RPMI7951 (cell line): ENCODE results near the gene EPC1. TPM values are rescaled to one million over a fixed set of nuclear protein-coding genes. Genes with fewer than 3 reads are reported as not detected.
"Not testable (repeated sequence)": the region's sequence is repeated elsewhere in the genome, so short reads cannot be mapped to it uniquely, and the experiment has no call there.

Source experiments
- DNase-seq: peaks from one replicate; pipeline ENCODE4 v3.0.0-alpha.2; 2012; ENCODE audit warnings: low read depth
- total RNA-seq: library from RNA; depleted of rRNA; stranded (reverse); fragments of >200 nt; shearing (Covaris generic); gene quantifications from 2 replicates; pipeline ENCODE4 v1.2.3, GENCODE V29; 2014; rRNA removed

The EPC1 gene
- total RNA-seq, 1 experiment from 2014 or later: 18.1 TPM

GRCh38 chr10:32237644-32238345 is 109.2 kb downstream of the EPC1 start:
- peak; percentile 77 for DNase-seq

GRCh38 chr10:32234471-32234870 is 112.5 kb downstream of the EPC1 start:
- DNase-seq: no peak

DNA sequence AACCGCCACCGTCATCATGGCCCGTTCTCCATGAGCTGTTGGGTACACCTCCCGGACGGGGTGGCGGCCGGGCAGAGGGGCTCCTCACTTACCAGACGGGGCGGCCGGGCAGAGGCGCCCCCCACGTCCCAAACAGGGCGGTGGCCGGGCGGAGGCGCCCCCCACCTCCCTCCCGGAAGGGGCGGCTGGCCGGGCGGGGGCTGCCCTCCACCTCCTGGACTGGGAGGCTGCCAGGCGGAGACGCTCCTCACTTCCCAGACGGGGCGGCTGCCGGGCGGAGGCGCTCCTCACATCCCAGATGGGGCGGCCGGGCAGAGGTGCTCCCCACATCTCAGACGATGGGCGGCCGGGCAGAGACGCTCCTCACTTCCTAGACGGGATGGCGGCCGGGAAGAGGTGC is 113.6 kb downstream of the EPC1 start:
- not testable (repeated sequence) for DNase-seq

DNA sequence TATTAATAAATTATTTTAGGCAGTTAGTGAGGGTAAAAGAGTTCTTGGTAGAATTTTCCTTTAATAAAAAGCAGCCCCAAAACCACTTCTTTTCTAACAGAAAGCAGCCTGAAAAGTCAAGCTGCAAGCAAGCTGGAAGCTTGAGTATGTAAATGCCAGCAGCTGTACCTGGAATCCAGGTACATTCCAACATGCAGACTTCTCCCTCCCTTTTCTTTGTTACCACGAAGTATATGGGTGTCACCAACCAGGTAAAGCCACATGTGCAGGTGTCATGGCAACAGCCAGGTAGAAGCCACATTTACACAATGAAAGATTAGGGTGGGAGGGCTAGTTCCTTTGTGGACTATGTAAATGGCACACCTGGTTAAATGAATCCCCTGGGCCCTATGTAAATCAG is 114.6 kb downstream of the EPC1 start:
- no peak for DNase-seq

- not testable (repeated sequence) for DNase-seq
These were observed 117.2 kb downstream of the EPC1 start for GRCh38 chr10:32229788-32230187.

DNA sequence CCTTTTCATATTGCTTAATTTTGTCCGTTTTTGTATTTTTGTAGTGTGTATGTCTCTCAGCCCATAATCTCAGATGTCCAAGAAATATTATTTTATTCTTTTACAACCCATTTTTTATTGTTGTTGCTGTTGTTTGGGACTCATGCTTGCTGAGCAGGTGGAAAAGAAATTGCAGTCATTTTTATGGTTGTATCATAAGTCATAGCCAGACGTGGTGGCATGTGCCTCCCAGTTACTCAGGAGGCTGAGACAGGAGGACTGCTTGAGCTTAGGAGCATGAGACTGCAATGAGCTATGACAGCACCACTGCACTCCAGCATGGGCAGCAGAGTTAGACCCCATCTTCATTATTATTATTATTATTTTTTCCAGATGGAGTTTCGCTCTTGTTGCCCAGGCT is 117.8 kb downstream of the EPC1 start:
- DNase-seq: no peak

- DNase-seq: no peak
These were observed 119.2 kb downstream of the EPC1 start for GRCh38 chr10:32227802-32228201.

- no peak for DNase-seq
These were observed 120.3 kb downstream of the EPC1 start for GRCh38 chr10:32226624-32227023.

GRCh38 chr10:32225976-32226375 is 121.0 kb downstream of the EPC1 start:
- DNase-seq: no peak

DNA sequence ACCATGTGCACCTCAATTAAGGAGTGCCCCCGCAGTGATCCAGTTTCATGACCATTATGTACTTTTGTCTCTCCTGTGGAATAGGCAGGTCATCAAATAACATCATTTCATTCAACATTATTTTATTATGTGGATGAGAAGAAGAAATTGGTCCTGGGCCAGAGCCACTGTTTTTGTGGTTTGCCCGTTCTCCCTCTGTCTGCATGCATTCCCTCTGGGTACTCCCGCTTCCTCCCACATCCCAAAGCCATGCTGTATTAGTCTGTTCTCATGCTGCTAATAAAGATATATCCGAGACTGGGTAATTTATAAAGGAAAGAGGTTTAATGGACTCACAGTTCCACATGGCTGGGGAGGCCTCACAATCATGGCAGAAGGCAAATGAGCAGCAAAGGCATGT is 124.6 kb downstream of the EPC1 start:
- DNase-seq: peak; percentile 51

DNA sequence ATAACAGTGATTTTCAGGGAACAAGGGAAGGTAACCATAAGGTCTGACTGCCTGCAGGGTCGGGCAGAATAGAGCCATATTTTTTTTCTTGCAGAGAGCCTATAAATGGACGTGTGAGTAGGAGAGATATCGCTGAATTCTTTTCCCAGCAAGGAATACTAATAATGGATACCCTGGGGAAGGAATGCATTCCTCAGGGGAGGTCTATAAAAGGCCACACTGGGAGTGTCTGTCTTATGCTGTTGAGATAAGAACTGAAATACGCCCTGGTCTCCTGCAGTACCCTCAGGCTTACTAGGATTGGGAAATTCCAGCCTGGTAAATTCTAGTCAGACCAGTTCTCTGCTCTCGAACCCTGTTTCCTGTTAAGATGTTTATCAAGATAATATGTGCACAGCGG is 127.8 kb downstream of the EPC1 start:
- peak; percentile 29 for DNase-seq

GRCh38 chr10:32218206-32219044 is 128.5 kb downstream of the EPC1 start:
- peak; percentile 64 for DNase-seq

Other genes starting within 250 kb of the EPC1 start
- gene CCDC7, start 99.0 kb upstream of the EPC1 start, total RNA-seq: 3.8 and 9.4 TPM in 2 replicates